PC-9 (cell line): ENCODE measurements around the gene KIAA0753. TPM values are rescaled to one million over a fixed set of nuclear protein-coding genes. Genes with fewer than 3 reads are reported as not detected.

Experiments
- BruUV-seq: library from RNA; stranded (reverse); fragments of 400-500 nt; replicated peaks from 2 replicates; lab custom pipeline; 2021; lab: Mats Ljungman, UMichigan
- CTCF ChIA-PET: fragments of 300-600 bp; sonication (Branson Sonifier 250); formaldehyde crosslinking; loops from one replicate; lab custom pipeline; 2022; ENCODE audit warnings: antibody characterized with exemption; lab: Charles Lee
- POLR2A ChIA-PET: fragments of 300-600 bp; sonication (Branson Sonifier 250); formaldehyde crosslinking; loops from one replicate; lab custom pipeline; 2022; ENCODE audit warnings: antibody characterized with exemption; ENCODE audit not compliant: unreplicated experiment; lab: Charles Lee
- DNase-seq, 2 experiments: peaks; one replicate each; pipeline versions ENCODE4 v3.0.0 to v3.0.0-alpha.2; 2015 to 2022; ENCODE audit warnings: mixed read lengths in 1 of 2
- H2AFZ ChIP-seq: fragments of 200-600 bp; sonication (generic); 2 replicates; pipeline ENCODE4 v1.8.1; 2017; ENCODE audit warnings: antibody characterized with exemption
- H3F3A ChIP-seq: fragments of 200-600 bp; sonication (generic); 2 replicates; pipeline ENCODE4 v1.8.1; 2017; ENCODE audit warnings: antibody characterized with exemption, mild to moderate bottlenecking, low read depth; ENCODE audit not compliant: insufficient read depth
- H3K27ac ChIP-seq: fragments of 200-600 bp; sonication (generic); 2 replicates; pipeline ENCODE4 v1.6.1; 2016; ENCODE audit warnings: mixed run types
- H3K27me3 ChIP-seq: fragments of 200-600 bp; sonication (generic); 2 replicates; pipeline ENCODE4 v1.6.1; 2016; ENCODE audit warnings: low read depth, mixed run types; ENCODE audit not compliant: insufficient read depth
- H3K36me3 ChIP-seq: fragments of 200-600 bp; sonication (generic); 2 replicates; pipeline ENCODE4 v1.6.1; 2016; ENCODE audit warnings: low read depth, mixed run types
- H3K4me1 ChIP-seq: fragments of 200-600 bp; sonication (generic); replicated peaks from 2 replicates; pipeline ENCODE4 v1.6.1; 2016; ENCODE audit warnings: mixed run types; ENCODE audit not compliant: insufficient read depth
- H3K4me2 ChIP-seq: fragments of 200-600 bp; sonication (generic); 2 replicates; pipeline ENCODE4 v1.6.1; 2017; ENCODE audit warnings: mixed run types
- H3K4me3 ChIP-seq: fragments of 200-600 bp; sonication (generic); 2 replicates; pipeline ENCODE4 v1.6.1; 2016; ENCODE audit warnings: mixed run types
- H3K79me2 ChIP-seq: fragments of 200-600 bp; sonication (generic); 2 replicates; pipeline ENCODE4 v1.6.1; 2017; ENCODE audit warnings: low read depth, mixed run types
- H3K9me2 ChIP-seq: fragments of 200-600 bp; sonication (generic); 2 replicates; pipeline ENCODE4 v1.8.1; 2017; ENCODE audit warnings: mild to moderate bottlenecking; ENCODE audit not compliant: insufficient read depth
- H3K9me3 ChIP-seq: fragments of 200-600 bp; sonication (generic); 2 replicates; pipeline ENCODE4 v1.8.1; 2016; ENCODE audit warnings: low read depth; ENCODE audit not compliant: insufficient read depth
- H4K20me1 ChIP-seq: fragments of 200-600 bp; sonication (generic); 2 replicates; pipeline ENCODE4 v1.8.1; 2017; ENCODE audit not compliant: insufficient read depth
- EZH2 ChIP-seq: fragments of 200-600 bp; sonication (generic); IDR thresholded peaks from 2 replicates; pipeline ENCODE4 v1.8.0; 2017; ENCODE audit warnings: antibody characterized with exemption, low read depth
- intact Hi-C: fragments of 100-400 bp; cut with micrococcal nuclease; formaldehyde crosslinking; loops from one replicate; pipeline ENCODE4 v1.10.0; 2022; ENCODE audit not compliant: unreplicated experiment
- total RNA-seq: library from RNA; stranded (reverse); gene quantifications from 2 replicates; pipeline ENCODE4 v1.2.3, GENCODE V29; 2021
- TF ChIP-seq, protein P1 (sequence below): fragments of 200-600 bp; sonication (generic); conservative IDR thresholded peaks from 2 replicates; pipeline ENCODE4 v1.6.1; 2017; ENCODE audit warnings: mixed run types, antibody characterized with exemption, mild to moderate bottlenecking, moderate library complexity

KIAA0753 gene
- total RNA-seq, 1 experiment from 2014 or later = 47.0 TPM

DNA sequence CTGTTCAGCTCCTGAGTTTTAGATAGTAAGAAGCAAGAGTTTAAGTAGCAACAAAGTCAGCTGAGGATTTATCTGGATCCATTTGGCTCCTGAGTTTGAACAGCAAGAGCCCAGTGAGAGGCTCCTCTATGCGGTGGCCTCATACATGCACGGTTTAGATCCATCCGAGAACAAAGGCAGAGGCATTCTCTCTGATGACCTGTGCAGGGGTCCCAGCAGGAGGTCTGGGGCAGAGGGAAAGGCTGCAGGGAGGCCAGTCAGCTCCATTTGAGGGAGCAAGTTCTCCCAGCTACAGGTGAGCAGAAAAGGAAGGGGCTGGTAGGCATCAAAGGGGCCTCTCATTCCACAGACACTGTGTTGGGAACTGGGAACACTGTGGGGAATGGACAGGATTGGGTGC is 100.6 kb downstream of the KIAA0753 start:
- ChIA-PET POLR2A (no interaction called here), CTCF (no interaction called here)
- intact Hi-C loops = no loop called here
- no peaks in the 10 kb centered on the region for H3K4me1 ChIP-seq
- no peaks in the 10 kb centered on the region for H3K27me3 ChIP-seq
- no peak for DNase-seq
- TF ChIP-seq EZH2 = no peak
- TF ChIP-seq, protein P1, sequence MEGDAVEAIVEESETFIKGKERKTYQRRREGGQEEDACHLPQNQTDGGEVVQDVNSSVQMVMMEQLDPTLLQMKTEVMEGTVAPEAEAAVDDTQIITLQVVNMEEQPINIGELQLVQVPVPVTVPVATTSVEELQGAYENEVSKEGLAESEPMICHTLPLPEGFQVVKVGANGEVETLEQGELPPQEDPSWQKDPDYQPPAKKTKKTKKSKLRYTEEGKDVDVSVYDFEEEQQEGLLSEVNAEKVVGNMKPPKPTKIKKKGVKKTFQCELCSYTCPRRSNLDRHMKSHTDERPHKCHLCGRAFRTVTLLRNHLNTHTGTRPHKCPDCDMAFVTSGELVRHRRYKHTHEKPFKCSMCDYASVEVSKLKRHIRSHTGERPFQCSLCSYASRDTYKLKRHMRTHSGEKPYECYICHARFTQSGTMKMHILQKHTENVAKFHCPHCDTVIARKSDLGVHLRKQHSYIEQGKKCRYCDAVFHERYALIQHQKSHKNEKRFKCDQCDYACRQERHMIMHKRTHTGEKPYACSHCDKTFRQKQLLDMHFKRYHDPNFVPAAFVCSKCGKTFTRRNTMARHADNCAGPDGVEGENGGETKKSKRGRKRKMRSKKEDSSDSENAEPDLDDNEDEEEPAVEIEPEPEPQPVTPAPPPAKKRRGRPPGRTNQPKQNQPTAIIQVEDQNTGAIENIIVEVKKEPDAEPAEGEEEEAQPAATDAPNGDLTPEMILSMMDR = no peak
- no peak overlapping the region for H2AFZ ChIP-seq
- BruUV-seq = no TSS peak
- no peak overlapping the region for H3K4me2 ChIP-seq
- no peaks in the 10 kb centered on the region for H3K9me3 ChIP-seq
- H3K79me2 ChIP-seq = no peaks in the 10 kb centered on the region
- H3K9me2 ChIP-seq = no peaks in the 10 kb centered on the region
- H3F3A ChIP-seq = no peaks in the 10 kb centered on the region
- no peaks in the 10 kb centered on the region for H4K20me1 ChIP-seq
- H3K4me3 ChIP-seq = no peak overlapping the region
- H3K27ac ChIP-seq = no peak overlapping the region
- no peaks in the 10 kb centered on the region for H3K36me3 ChIP-seq

DNA sequence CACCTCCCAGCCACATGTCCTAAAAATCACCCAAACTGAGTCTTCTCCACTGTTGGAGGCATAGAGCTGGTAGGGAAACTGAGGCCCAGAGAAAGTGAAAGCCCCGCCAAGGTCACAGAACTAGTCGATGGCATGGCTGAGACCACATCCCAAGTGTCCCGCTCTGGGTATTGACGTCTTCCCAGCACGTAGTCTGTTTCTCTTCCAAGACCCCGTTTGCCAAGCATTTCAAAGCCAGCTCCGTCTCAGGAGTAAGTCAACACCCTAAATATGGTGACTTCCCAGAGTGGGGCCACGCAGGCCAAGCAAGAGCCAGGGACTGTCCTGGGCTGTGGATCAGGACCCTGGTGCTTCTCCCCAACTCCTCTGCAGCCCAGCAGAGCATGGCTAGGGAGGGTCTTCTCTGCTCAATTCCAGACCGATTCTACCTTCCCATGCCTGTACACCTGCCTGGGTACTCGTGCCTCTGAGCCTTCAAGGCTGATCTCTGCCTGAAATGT is 103.9 kb downstream of the KIAA0753 start:
- Histone ChIP-seq H3K27me3 (no peaks in the 10 kb centered on the region), H3K27ac (no peak overlapping the region), H3F3A (no peaks in the 10 kb centered on the region), H3K9me2 (no peaks in the 10 kb centered on the region), H3K4me1 (no peaks in the 10 kb centered on the region), H4K20me1 (no peaks in the 10 kb centered on the region), H3K9me3 (no peaks in the 10 kb centered on the region), H3K4me3 (no peak overlapping the region), H3K36me3 (no peaks in the 10 kb centered on the region), H2AFZ (no peak overlapping the region), H3K79me2 (no peaks in the 10 kb centered on the region), H3K4me2 (no peak overlapping the region)
- ChIA-PET CTCF (no interaction called here), POLR2A (no interaction called here)
- no TSS peak for BruUV-seq
- intact Hi-C loops = no loop called here
- no peak for DNase-seq
- TF ChIP-seq, protein P1 = no peak
- TF ChIP-seq EZH2 = no peak

DNA sequence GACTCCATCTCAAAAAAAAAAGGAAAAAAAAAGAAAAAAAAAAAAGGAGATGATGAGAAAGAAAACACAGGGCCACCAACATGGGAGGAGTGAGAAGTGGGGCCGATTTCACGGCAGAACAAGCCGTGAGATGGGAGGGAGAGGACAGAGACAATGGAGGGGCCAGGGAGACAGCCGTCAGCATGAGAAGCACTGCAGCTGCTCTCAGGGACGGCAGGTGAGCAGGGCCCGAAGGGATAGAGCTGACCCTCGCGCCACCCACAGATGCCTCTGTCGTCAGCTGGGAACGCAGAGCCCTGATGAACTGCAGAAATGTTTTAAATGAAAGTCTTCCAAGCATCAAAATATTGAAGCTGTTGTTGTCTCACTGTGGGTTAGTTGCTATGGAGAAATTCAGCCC is 104.5 kb downstream of the KIAA0753 start:
- TF ChIP-seq, protein P1 = no peak
- no peak for TF ChIP-seq EZH2
- Histone ChIP-seq H3K9me3 (no peaks in the 10 kb centered on the region), H3K4me2 (no peak overlapping the region), H3K9me2 (no peaks in the 10 kb centered on the region), H3K4me1 (no peaks in the 10 kb centered on the region), H3K27me3 (no peaks in the 10 kb centered on the region), H3K36me3 (no peaks in the 10 kb centered on the region), H2AFZ (no peak overlapping the region), H3K27ac (no peak overlapping the region), H4K20me1 (no peaks in the 10 kb centered on the region), H3K79me2 (no peaks in the 10 kb centered on the region), H3K4me3 (no peak overlapping the region), H3F3A (no peaks in the 10 kb centered on the region)
- CTCF ChIA-PET = no interaction called here
- intact Hi-C loops = no loop called here
- BruUV-seq = no TSS peak
- POLR2A ChIA-PET = no interaction called here
- no peak for DNase-seq
